ENCODE results near the gene IFI16.
A peak's percentile ranks its signal among the peaks of the same experiment; 100 is the strongest.

The IFI16 gene

DNA sequence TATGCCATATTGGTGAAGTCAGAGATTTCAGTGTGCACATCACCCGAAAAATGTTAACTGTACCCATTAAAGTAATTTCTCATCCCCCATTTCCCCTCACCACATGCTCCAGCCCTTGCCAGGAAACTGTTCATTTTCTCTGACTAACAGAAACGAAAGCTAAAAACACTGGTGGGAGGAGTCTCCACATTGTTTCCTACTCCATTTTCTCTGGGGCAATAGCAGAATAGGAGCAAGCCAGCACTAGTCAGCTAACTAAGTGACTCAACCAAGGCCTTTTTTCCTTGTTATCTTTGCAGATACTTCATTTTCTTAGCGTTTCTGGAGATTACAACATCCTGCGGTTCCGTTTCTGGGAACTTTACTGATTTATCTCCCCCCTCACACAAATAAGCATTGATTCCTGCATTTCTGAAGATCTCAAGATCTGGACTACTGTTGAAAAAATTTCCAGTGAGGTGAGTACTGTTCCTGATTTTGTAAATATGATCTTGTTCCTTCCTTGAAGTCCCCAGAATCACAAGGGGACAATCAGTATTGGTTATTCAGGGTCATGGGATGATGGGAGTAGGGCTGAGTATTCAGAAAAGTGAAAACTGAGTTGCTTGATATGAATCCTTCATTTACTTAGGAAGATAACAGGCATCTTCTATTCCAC is at the start of gene IFI16:
Gene IFI16 (plus strand): TSS at position 204 of the 658 bp plus-strand sequence. CDS start 4,774 bp downstream, outside the sequence.
- FAIRE-seq (no peak), DNase-seq (ENCODE audit: insufficient read length, low spot score) (peak; percentile 27)

DNA sequence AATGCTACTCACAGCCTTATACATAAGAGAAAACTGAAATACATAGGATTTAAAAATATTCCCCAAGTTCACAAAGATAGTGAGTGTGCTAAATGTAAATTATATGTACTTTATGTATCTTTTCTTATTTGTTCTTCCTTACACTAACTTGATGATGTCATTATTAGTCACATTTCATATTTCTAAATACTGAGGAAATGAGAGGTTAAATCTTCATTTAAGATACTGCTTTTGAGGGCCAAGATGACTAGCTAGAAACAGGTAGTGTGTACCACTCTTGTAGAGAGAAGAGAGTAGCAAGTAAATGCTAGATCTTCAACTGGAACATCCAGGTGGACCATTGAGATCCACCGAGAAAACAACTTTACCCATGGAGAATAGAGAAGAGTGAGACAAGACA is 48.5 kb upstream of the IFI16 start:
- DNase-seq (ENCODE audit: insufficient read length, low spot score) (no peak), FAIRE-seq (no peak)

GRCh38 chr1:158962983-158963382 is 46.7 kb upstream of the IFI16 start:
- DNase-seq (ENCODE audit: insufficient read length, low spot score), result no peak
- FAIRE-seq, result no peak

- DNase-seq (ENCODE audit: insufficient read length, low spot score) (no peak), FAIRE-seq (no peak)
These were observed 40.5 kb upstream of the IFI16 start for GRCh38 chr1:158969166-158969565.

- FAIRE-seq, result no peak
- DNase-seq (ENCODE audit: insufficient read length, low spot score), result no peak
These were observed 39.9 kb upstream of the IFI16 start for GRCh38 chr1:158969855-158970254.

GRCh38 chr1:158972841-158973240 is 36.9 kb upstream of the IFI16 start:
- no peak for DNase-seq (ENCODE audit: insufficient read length, low spot score)
- FAIRE-seq, result no peak

GRCh38 chr1:158976219-158976618 is 33.5 kb upstream of the IFI16 start:
- no peak for DNase-seq (ENCODE audit: insufficient read length, low spot score)

DNA sequence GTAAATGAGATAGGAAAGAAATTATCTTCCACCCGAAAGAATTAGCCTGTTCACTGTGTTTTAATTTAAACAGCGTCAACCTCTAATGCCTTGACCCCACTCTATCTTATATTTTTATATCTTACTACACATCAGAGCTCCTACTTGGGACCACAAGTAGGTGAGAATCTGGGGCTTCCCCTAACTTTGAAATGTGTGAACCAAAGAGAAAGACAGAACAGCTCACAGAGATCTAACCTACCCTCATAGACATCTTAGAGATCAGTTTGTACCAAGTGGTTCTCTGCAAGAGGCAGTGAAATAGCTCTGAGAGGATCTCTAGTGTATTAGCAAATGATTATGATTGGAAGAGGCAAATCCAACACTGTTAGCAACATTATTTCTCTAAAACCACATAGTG is 31.0 kb upstream of the IFI16 start:
- DNase-seq (ENCODE audit: insufficient read length, low spot score) (no peak), FAIRE-seq (no peak)

More at GRCh38 chr1:158976219-158976618, 33.5 kb upstream of the IFI16 start:
- no peak for FAIRE-seq

DNA sequence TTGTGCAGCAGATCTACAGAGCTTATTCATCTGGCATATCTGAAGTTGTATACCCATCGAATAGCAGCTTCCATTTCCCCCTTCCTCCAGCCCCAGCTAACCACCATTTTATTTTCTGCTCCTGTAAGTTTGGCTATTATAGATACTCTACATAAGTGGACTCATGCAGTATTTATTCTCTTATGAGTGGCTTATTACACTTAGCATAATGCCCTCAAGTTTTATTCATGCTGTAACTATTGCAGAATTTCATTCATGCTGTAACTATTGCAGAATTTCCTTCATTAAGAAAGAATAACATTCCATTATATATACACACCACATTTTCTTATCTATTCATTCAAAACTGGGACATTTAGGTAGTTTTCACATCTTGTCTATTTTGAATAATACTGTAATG is 30.5 kb upstream of the IFI16 start:
- FAIRE-seq (no peak), DNase-seq (ENCODE audit: insufficient read length, low spot score) (no peak)

DNA sequence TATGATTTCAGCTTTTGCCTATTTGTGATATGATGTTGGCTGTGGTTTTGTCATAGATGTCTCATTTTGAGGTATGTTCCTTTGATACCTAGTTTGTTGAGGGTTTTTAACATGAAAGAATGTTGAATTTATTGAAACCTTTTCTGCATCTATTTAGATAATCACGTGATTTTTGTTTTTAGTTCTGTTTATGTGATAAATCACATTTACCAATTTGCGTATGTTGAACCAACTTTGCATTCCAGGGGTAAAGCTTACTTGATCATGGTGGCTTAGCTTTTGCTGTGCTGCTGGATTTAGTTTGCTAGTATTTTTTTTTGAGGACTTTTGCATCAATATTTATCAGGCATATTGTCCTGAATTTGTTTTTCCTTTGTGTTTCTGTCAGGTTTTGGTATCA is 26.5 kb upstream of the IFI16 start:
- DNase-seq (ENCODE audit: insufficient read length, low spot score), result no peak
- no peak for FAIRE-seq

DNA sequence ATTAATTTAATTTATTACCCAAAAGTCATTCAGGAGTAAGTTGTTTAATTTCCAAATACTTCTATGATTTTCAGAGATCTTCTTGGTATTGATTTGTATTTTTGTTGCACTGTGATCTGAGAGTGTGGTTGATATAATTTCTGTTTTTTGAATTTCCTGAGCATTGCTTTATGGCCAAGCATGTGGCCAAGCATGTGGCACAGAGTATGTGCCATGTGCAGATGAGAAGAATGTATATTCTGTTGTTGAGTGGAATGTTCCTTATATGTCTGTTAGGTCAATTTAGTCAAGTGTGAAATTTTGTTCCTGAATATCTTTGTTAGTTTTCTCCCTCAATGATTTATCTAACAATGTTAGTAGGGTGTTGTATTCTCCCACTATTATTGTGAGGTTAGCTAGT is 25.3 kb upstream of the IFI16 start:
- no peak for FAIRE-seq
- DNase-seq (ENCODE audit: insufficient read length, low spot score), result no peak

DNA sequence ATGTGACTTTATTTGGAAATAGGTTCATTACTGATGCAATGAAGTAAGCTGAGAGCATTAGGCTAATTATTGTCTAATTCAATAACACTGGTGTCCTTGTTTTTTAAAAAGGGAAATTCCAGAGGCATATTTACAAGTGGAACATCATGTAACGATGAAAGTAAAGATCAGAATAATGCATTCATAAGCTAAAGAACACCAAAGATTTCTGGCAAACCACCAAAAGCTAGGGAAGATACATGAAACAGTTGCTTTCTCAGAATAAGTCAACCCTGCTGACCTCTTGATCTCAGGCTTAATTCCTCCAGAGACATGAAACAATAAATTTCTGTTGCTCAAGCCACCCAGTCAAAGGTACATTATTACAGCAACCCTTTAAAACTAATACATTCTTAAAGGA is 20.3 kb upstream of the IFI16 start:
- no peak for FAIRE-seq
- DNase-seq (ENCODE audit: insufficient read length, low spot score), result no peak

DNA sequence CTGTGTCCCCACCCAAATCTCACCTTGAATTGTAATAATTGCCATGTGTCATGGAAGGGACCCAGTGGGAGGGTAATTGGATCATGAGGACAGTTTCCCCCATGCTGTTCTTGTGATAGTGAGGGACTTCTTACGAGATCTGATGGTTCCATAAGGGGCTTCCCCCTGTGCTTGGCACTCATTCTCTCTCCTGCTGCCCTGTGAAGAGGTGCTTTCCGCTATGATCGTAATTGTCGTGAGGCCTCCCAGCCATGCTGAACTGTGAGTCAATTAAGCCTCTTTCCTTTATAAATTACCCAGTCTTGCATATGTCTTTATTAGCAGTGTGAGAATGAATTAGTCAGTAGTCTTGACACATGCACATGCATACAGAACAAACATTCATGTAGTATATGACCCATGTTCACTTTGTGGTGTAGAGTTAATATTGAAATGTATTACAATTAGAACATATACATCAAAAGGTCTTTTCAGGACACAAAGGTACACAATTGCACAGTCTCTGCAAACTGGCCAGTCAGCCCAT is 16.9 kb upstream of the IFI16 start:
- FAIRE-seq (no peak), DNase-seq (ENCODE audit: insufficient read length, low spot score) (no peak)

- FAIRE-seq (no peak), DNase-seq (ENCODE audit: insufficient read length, low spot score) (no peak)
These were observed 12.7 kb upstream of the IFI16 start for GRCh38 chr1:158996998-158997397.

DNA sequence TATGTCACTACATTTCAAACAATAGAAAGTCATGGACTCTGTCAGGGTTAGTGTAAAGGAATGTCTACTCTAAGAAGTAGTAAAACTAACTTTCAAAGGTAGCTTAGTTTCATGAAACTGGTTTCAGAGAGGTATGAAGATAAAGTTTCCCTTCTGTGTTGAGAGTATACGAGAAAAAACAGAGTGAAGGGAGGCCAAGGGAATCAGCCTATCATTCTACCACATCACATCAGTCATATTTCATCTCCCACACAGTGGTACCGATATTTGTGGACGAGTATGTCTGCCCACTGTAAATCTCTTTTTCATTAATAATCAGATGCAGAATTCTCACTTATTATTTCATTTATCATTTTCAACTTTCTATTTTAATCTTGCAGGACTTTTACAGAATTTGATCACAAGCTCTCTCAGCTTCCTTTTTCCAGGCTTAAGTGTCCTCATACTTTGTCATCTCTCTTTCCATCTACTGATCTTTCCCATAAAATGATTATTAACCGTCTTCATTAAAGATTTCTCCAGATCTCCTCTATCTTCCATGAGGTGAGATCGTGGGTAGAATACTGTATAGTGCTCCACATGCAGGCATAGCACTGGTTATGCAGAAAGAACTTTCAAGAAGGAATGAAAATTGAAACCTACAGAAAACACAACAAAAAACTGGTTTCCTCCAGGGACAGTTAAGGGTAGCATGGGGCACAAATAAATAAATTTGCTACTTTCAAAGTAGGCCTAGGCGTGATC is 11.5 kb upstream of the IFI16 start:
- DNase-seq (ENCODE audit: insufficient read length, low spot score) (no peak), FAIRE-seq (no peak)

GRCh38 chr1:158998781-158999161 is 10.9 kb upstream of the IFI16 start:
- DNase-seq (ENCODE audit: insufficient read length, low spot score), result no peak
- FAIRE-seq, result peak; percentile 97

DNA sequence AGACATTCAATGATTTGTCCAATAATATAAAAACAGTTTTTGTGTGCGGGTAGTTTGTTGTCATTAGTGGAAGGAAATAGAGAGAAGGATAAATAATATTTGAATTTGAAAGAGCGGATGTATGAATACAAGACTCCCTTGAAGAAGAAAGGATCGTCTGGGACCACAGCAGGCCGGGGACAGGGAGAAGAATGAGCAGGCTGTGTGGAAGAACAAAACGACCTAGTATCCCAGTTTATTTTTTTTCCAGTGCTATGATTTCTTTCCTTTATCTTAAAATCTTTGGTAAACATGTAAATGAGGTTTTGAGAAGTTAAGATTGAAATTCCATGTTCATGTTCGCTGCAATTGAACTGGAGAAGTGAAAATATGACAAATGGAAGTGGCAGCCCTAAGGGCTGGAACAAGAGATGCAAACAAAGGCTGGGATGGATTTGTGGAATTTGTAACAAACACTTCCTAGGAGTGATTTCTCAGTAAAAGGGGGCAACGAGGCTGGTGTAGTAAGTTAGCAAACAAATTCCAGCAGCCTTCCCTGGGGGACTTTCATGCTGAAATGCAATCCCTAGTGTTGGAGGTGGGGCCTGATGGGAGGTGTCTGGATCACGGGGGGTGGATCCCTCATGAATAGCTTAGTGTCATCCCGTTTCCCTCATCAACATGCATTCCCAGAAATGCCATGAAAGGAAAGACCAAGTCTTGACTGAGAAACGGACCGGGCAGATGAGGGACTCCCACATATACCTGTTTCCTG is 10.2 kb upstream of the IFI16 start:
- DNase-seq (ENCODE audit: insufficient read length, low spot score) (no peak), FAIRE-seq (no peak)

- DNase-seq (ENCODE audit: insufficient read length, low spot score), result no peak
These were observed 9.7 kb upstream of the IFI16 start for GRCh38 chr1:159000070-159000409.

DNA sequence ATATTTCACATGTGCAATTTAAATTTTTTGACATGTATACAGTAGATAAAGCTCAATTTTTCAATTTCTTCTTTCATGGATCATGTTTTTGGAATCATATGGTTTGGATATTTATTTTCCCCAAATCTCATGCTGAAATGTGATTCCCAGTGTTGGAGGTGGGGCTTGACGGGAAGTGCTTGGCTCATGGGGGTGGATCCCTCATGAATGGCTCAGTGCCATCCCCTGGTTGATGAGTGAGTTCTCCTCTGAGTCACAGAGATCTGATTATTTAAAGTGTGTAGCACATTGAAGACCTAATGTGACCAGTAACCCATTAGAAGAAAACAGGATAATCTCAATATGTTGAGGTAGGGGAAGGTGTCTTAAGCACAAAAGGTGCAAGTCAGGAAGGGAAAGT is 9.1 kb upstream of the IFI16 start:
- FAIRE-seq (no peak), DNase-seq (ENCODE audit: insufficient read length, low spot score) (no peak)

More at GRCh38 chr1:159000070-159000409, 9.7 kb upstream of the IFI16 start:
- no peak for FAIRE-seq

DNA sequence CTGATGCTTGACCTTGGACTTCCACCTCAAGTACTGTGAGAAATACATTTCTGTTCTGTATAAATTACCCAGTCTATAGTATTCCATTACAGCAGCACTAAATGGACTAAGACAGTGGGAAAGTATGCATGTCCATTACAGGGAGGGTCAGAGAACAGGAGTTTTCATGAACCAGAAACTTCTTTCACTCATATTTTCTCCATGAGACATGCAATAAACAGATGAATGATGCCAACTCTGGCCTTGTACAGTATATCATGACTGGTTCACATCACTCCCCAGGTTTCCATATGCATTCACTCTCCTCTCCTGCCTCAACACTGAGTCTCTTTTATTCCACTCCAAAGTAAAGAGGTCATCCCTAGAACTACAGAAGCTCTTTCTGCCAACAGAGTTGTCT is 4.5 kb upstream of the IFI16 start:
- DNase-seq (ENCODE audit: insufficient read length, low spot score) (no peak), FAIRE-seq (no peak)

- peak; percentile 86 for FAIRE-seq
- no peak for DNase-seq (ENCODE audit: insufficient read length, low spot score)
These were observed 4.0 kb upstream of the IFI16 start for GRCh38 chr1:159005676-159006075.
